Frontal cortex (tissue), 4 donors: ENCODE measurements around the gene BLID. TPM values are rescaled to one million over a fixed set of nuclear protein-coding genes. Genes with fewer than 3 reads are reported as not detected.

ENCODE experiments used
- DNase-seq, 2 donors: peaks; one replicate each; pipeline ENCODE4 v3.0.0; 2012; ENCODE audit warnings: low spot score in 2 of 2
- FAIRE-seq: peaks from 2 replicates; lab custom pipeline; 2012; peaks lifted over from hg19 to GRCh38; lab: Jason Lieb, UNC
- small RNA-seq: library from RNA; depleted of rRNA; stranded (forward); fragments of <200 nt; gene quantifications from one replicate; pipeline ENCODE3, GENCODE V24; 2014
- total RNA-seq: library from RNA; depleted of rRNA; stranded (reverse); fragments of >200 nt; gene quantifications from one replicate; pipeline ENCODE4 v1.2.3, GENCODE V29; 2014
- donor health status: control.
- donor health status: control.
- donor health status: control.

BLID gene
- total RNA-seq, 1 donor from 2014 or later: 1.2 TPM

GRCh38 chr11:122091835-122092234 is 24.2 kb downstream of the BLID start:
- no peak for FAIRE-seq
- DNase-seq: no peak

GRCh38 chr11:122089111-122089510 is 26.9 kb downstream of the BLID start:
- FAIRE-seq (no peak), DNase-seq (no peak)

DNA sequence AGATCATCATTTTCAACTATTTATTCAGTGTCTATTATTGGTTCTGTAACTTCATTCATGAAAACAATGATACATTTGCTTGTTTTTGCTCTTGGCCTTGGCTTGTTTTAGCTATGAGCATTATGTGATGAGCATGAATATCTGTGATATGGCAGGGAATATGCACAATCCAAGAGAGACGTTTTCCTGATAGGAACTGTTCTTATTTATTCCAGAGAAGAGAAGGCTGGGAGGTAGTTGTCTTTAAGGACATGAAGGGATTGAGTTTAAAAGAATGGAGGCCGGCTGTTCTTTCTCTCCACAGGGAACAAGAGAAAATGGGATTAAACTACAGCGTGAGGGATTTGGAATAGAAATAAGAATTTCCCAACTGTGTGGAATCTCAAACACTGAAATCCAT is 30.3 kb downstream of the BLID start:
- no peak for DNase-seq
- FAIRE-seq: no peak

DNA sequence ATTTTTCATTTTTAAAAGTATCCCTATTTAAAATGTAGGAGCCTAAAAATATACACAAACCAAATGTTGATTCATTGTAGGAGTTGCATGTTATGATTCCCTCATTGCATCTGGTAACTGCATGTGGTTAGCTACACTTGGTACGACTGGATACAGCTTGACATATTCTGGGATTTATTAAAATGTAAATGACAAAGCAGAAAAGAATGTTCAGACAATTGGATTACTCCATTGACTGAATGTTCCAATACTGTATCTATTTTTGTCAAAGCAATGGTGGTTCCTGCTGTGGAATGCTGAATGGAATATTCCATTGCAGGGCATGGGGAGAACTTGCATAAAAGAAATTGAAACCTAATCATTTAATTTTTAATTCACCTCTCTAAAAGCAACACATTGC is 30.8 kb downstream of the BLID start:
- DNase-seq: no peak
- FAIRE-seq: no peak

DNA sequence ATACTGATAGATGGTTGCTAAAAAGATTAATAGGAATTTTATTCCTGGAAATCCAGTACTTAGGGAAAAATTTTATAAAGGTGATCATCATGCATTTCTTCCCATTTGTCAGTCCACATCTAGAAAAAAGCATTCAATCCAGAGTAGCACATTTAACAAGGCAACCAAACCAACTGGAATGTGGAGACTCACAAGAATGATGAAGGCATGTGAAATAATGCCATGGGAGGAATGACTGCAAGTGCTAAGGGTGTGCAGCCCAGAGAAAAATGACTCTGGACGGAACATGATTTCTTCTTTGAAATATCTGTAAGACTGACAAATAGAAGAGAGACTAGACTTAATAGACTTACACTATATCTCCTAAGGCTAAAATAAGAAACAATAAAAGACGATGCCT is 33.8 kb downstream of the BLID start:
- FAIRE-seq (no peak), DNase-seq (no peak)

- FAIRE-seq (no peak), DNase-seq (no peak)
These were observed 34.9 kb downstream of the BLID start for GRCh38 chr11:122081073-122081472.

DNA sequence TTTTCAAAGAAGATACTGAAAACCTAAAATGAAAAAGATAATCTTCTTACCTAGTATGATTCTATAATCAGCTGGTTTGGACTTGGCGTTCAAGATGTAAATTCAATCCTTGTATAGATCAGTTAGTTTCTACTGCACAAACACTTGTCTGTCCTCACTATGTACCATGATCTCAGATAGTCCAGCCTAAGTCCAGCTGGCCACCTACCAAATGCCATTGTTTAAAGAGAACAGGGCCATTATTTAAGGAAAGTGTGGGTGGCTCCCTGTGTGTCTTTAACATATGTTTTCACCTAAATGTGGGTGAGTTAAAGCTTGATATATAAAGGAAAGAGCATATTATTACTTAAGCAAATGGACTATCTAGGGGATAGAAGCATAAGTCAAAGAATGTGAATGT is 38.6 kb downstream of the BLID start:
- FAIRE-seq: no peak
- no peak for DNase-seq

DNA sequence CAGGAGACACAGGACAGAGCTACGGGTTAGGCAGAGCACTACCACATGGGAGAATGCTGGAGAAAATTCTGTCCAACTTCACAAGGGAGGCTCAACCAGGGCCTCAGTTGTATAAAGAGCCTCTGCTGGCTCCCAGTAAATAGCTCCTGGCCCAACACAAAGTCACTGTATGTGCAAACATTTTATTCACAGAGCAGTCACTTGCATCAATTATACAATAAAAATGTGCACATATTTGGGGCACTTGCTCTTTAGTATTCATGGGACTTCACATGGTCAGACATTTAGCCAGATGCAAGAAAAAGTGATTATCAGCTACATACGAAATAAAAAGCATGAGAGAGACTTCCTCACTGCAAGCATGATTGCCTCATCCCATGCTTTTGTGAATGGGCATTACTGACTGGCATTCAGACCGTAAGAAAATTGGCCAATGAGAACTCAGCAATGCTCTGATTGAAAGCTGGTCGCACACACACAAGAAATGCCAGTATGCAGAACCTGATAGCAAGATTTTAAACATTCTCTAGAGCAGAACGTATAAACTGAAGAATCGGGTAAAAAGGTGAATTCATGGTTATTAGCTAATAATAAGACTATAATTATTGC is 39.4 kb downstream of the BLID start:
- FAIRE-seq: no peak
- DNase-seq: no peak

GRCh38 chr11:122075016-122075415 is 41.0 kb downstream of the BLID start:
- no peak for DNase-seq
- FAIRE-seq: no peak

DNA sequence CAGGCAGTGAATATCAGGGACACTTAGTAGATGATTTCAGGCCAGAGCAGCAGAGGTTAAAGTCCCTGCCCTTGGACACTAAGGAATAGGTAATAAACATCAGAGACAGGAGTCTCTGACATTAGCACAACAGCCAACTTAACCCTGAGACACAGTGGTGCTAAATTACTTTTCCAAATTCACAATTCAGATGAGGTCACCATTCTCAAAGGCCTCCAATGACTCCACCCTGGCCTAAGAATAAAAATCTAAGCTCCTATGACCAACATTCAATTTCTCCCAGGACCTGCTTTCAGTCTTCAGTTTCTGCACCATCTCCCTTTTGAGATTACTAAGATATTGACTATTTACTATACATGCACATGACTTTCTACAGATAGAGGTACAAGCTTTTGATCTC is 42.0 kb downstream of the BLID start:
- FAIRE-seq (no peak), DNase-seq (no peak)

DNA sequence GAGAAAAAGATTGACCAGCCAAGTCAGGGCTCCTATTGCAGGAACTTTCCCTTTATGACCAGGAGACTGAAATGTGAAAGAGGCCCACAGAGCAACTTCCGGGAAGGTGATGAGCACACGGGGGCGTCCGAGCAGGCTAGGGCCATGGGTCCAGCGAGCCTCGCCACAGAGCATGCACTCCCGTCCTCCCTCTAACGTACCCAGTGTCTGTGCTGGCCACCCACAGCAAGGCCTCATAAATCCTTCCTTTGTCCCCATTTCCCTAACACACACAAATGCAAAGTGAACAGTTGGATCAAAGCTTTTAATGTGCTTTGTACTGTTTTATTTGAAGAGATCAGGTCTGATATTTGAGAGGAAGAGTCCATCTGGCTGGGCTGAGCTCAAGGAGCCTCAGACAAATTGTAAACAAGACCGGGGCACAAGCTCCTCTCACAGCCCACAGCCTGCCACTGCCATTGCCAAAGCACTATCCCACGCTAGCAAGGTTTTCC is 44.3 kb downstream of the BLID start:
- no peak for DNase-seq

DNA sequence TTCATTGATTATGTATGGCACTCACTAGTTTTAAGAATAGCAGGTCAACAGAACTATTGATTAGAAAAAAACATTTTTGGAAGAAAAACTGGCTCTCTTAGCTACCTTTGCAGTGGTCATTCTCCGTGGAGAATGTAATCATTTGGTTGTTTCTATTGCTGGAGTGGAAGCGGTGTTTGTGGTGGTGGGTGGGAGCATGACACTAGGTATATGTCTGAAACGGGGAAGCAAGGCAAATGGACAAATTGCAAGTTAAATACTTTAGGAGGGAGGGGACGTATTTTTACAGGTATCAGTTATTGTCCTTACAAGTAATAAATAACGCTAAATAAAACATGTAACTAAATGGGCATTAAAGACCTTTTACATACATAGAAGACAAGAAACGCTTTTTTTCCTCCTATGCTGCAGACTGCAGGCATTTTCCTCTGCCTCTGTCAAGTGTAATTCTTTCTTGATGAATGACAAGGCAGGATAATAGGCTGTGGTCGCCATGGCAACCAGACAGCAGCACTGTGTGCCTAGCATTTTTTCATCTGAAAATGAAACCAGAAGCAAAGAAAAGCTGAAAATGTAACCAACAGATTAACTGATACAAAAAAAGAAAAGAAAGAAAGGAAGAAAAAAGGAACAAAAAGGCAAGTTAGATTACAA is 46.2 kb downstream of the BLID start:
- FAIRE-seq: peak; percentile 3
- peak in 1 of 2 donors; percentile 30 for DNase-seq

More for the DNA sequence above, 44.3 kb downstream of the BLID start:
- FAIRE-seq: no peak

DNA sequence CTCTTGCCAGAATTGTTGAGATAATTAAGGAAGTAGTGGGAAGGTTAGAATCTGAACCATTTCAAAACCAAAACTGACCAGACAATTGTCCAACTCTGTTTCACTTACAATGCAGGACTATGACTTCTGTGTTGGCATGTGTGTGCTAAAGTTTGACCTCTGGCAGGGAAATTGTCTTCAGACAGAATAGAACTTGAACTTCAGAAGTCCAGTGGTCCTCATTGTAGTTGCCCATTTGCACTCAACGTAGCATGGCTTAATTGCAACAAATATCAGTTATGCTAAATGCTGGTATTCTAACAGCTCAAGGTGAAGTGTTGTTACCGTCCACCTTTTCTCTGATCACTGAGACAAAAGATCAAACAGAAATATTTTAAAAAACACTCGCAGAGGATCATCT is 47.2 kb downstream of the BLID start:
- DNase-seq (no peak), FAIRE-seq (no peak)

DNA sequence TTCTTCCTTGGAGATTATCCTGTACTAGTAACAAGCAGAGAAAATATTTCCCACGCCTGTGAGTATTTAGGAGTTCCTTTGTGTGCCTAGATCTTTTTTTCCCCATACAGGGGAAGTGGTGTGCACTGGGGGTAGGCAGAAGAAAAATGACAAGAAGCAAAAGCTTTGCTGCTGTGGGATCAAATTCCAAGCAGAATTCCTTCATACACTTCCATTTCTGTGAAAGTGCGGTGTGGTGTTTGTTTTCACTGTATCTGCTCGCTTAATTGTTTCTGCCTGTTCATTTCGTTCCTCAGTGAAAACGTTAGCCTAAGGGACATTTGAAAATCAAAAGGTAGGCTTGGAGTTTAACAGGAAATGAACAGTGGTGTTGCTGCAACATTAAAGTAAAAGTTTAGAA is 47.9 kb downstream of the BLID start:
- FAIRE-seq (no peak), DNase-seq (no peak)

Small RNAs within 50 kb of the gene (small RNA-seq; reads per million reads assigned to genes)
- gene MIR100: 15,977 reads per million, percentile 100 among the genes with 10 or more reads in this experiment
- 654 reads per million, percentile 99 among the genes with 10 or more reads in this experiment for gene MIR125B1
- 48.1 reads per million, percentile 98 among the genes with 10 or more reads in this experiment for gene MIRLET7A2
